SK-N-SH (cell line): ENCODE measurements around the gene DDX1. TPM values are rescaled to one million over a fixed set of nuclear protein-coding genes. Genes with fewer than 3 reads are reported as not detected.

ENCODE experiments used
- CTCF ChIA-PET: fragments of 300-600, 350-600 bp; formaldehyde crosslinking; extraction: SDS; loops from one replicate; lab custom pipeline; 2021; lab: Yijun Ruan, JAX
- POLR2A ChIA-PET: fragments of 350-600 bp; sonication (Branson Sonifier 250); formaldehyde crosslinking; extraction: SDS; loops from one replicate; lab custom pipeline; 2020; ENCODE audit warnings: antibody characterized with exemption, inconsistent platforms; lab: Yijun Ruan, JAX
- DNase-seq: peaks from one replicate; pipeline ENCODE4 v3.0.0; 2012
- H2AFZ ChIP-seq: fragments of 200-600 bp; sonication (generic); 2 replicates; pipeline ENCODE4 v1.8.1; 2016; ENCODE audit warnings: antibody characterized with exemption, mild to moderate bottlenecking, low read depth
- H3F3A ChIP-seq: fragments of 200-600 bp; sonication (generic); replicated peaks from 2 replicates; pipeline ENCODE3; 2016; ENCODE audit warnings: antibody characterized with exemption, mild to moderate bottlenecking; ENCODE audit not compliant: insufficient read depth
- H3K27ac ChIP-seq, 2 experiments: fragments of 200-500 bp in 1 of 2; fragments of 200-600 bp in 1 of 2; sonication (Bioruptor generic) in 1 of 2; sonication (generic), shearing (Covaris generic) in 1 of 2; 2 replicates each; pipeline versions ENCODE4 v1.5.1 to v1.6.1; 2014 to 2016; ENCODE audit warnings: low read depth in 2 of 2, inconsistent platforms in 1 of 2, low read length in 1 of 2, mild to moderate bottlenecking in 1 of 2, mixed read lengths in 1 of 2
- H3K27me3 ChIP-seq: fragments of 200-600 bp; sonication (generic), shearing (Covaris generic); 2 replicates; pipeline ENCODE4 v1.6.1; 2016; ENCODE audit warnings: mixed run types; ENCODE audit not compliant: insufficient read depth
- H3K36me3 ChIP-seq, 2 experiments: fragments of 200-500 bp in 1 of 2; fragments of 200-600 bp in 1 of 2; sonication (Bioruptor generic) in 1 of 2; sonication (generic) in 1 of 2; replicated peaks in 1 of 2; 2 replicates each; pipeline versions ENCODE3 to v1.5.1; 2014 to 2016; ENCODE audit warnings: low read length in 1 of 2, mild to moderate bottlenecking in 1 of 2; ENCODE audit not compliant: insufficient read depth in 2 of 2, control insufficient read depth in 1 of 2
- H3K4me1 ChIP-seq, 2 experiments: fragments of 200-500 bp in 1 of 2; fragments of 200-600 bp in 1 of 2; sonication (Bioruptor generic) in 1 of 2; sonication (generic), shearing (Covaris generic) in 1 of 2; 2 replicates each; pipeline versions ENCODE4 v1.5.1 to v1.6.1; 2014 to 2016; ENCODE audit warnings: low read depth in 1 of 2, low read length in 1 of 2, mixed run types in 1 of 2; ENCODE audit not compliant: insufficient read depth in 2 of 2, control insufficient read depth in 1 of 2
- H3K4me2 ChIP-seq: fragments of 200-600 bp; sonication (generic), shearing (Covaris generic); 2 replicates; pipeline ENCODE4 v1.6.1; 2017; ENCODE audit warnings: mixed run types
- H3K4me3 ChIP-seq, 2 experiments: fragments of 200-500 bp in 1 of 2; fragments of 200-600 bp in 1 of 2; sonication (Bioruptor generic) in 1 of 2; sonication (generic), shearing (Covaris generic) in 1 of 2; 2 replicates each; pipeline versions ENCODE4 v1.5.1 to v1.8.1; 2014 to 2016; ENCODE audit warnings: low read depth in 2 of 2, inconsistent platforms in 1 of 2, low read length in 1 of 2, mild to moderate bottlenecking in 1 of 2, mixed read lengths in 1 of 2, moderate library complexity in 1 of 2
- H3K79me2 ChIP-seq: fragments of 200-600 bp; sonication (generic); 2 replicates; pipeline ENCODE4 v1.8.1; 2017; ENCODE audit warnings: mild to moderate bottlenecking; ENCODE audit not compliant: insufficient read depth
- H3K9ac ChIP-seq: fragments of 200-600 bp; sonication (generic); 2 replicates; pipeline ENCODE4 v1.6.1; 2017; ENCODE audit warnings: mixed run types
- H3K9me2 ChIP-seq: fragments of 200-600 bp; sonication (generic); 2 replicates; pipeline ENCODE4 v1.6.1; 2017; ENCODE audit warnings: mixed run types
- H3K9me3 ChIP-seq: fragments of 200-600 bp; sonication (generic); 2 replicates; pipeline ENCODE4 v1.6.1; 2017; ENCODE audit warnings: mixed run types, mild to moderate bottlenecking, moderate library complexity
- H4K20me1 ChIP-seq: fragments of 200-600 bp; sonication (generic); 2 replicates; pipeline ENCODE4 v1.6.1; 2017; ENCODE audit warnings: mild to moderate bottlenecking, mixed run types; ENCODE audit not compliant: insufficient read depth
- CTCF ChIP-seq: fragments of 200-600 bp; sonication (generic); IDR thresholded peaks from 2 replicates; pipeline ENCODE4 v1.6.1; 2017; ENCODE audit warnings: antibody characterized with exemption, mild to moderate bottlenecking, moderate library complexity
- ELF1 ChIP-seq: IDR thresholded peaks from 2 replicates; pipeline ENCODE4 v1.4.0; 2012
- EP300 ChIP-seq, 2 experiments: IDR thresholded peaks; 2 replicates each; pipeline versions ENCODE4 v1.4.0 to v1.6.1; 2012; ENCODE audit warnings: borderline replicate concordance in 1 of 2, low read depth in 1 of 2, low read length in 1 of 2
- EZH2phosphoT487 ChIP-seq: fragments of 200-600 bp; sonication (generic); IDR thresholded peaks from 2 replicates; pipeline ENCODE4 v1.6.1; 2017; ENCODE audit warnings: low read depth, mixed run types, mild to moderate bottlenecking, antibody characterized with exemption, moderate library complexity, borderline replicate concordance
- FOSL2 ChIP-seq: IDR thresholded peaks from 2 replicates; pipeline ENCODE4 v1.4.0; 2012; ENCODE audit warnings: low read depth, mild to moderate bottlenecking, moderate library complexity, borderline replicate concordance
- FOXJ3 ChIP-seq: sonication (generic); formaldehyde crosslinking; IDR thresholded peaks from 2 replicates; pipeline ENCODE4 v1.5.1; 2020; ENCODE audit warnings: mild to moderate bottlenecking, missing genetic modification reagents
- GABPA ChIP-seq: IDR thresholded peaks from 2 replicates; pipeline ENCODE4 v1.4.0; 2012; ENCODE audit warnings: low read depth, mild to moderate bottlenecking
- GATA2 ChIP-seq: sonication (generic); formaldehyde crosslinking; IDR thresholded peaks from 2 replicates; pipeline ENCODE4 v1.5.0; 2020; ENCODE audit warnings: mild to moderate bottlenecking, missing genetic modification reagents
- IRF3 ChIP-seq: fragments of 150-350 bp; IDR thresholded peaks from 2 replicates; pipeline ENCODE4 v1.6.1; 2016; ENCODE audit warnings: mild to moderate bottlenecking, low read depth, low read length
- JUND ChIP-seq: IDR thresholded peaks from 2 replicates; pipeline ENCODE4 v1.4.0; 2012
- MEF2A ChIP-seq: IDR thresholded peaks from 2 replicates; pipeline ENCODE4 v1.4.0; 2012; ENCODE audit warnings: low read depth, borderline replicate concordance
- NFIC ChIP-seq: IDR thresholded peaks from 2 replicates; pipeline ENCODE4 v1.4.0; 2012; ENCODE audit warnings: borderline replicate concordance
- PBX3 ChIP-seq: IDR thresholded peaks from 2 replicates; pipeline ENCODE4; 2012
- POLR2AphosphoS5 ChIP-seq: IDR thresholded peaks from 2 replicates; pipeline ENCODE4 v1.6.1; 2012; ENCODE audit warnings: low read depth, low read length
- RCOR1 ChIP-seq: fragments of 150-350 bp; IDR thresholded peaks from 2 replicates; pipeline ENCODE4 v1.6.1; 2017; ENCODE audit warnings: antibody characterized with exemption, low read length
- RXRA ChIP-seq: IDR thresholded peaks from 2 replicates; pipeline ENCODE4 v1.4.0; 2012; ENCODE audit warnings: low read depth, mild to moderate bottlenecking, borderline replicate concordance
- USF1 ChIP-seq: IDR thresholded peaks from 2 replicates; pipeline ENCODE4 v1.4.0; 2012; ENCODE audit warnings: low read depth, borderline replicate concordance
- YY1 ChIP-seq: IDR thresholded peaks from 2 replicates; pipeline ENCODE4 v1.4.0; 2012; ENCODE audit warnings: low read depth, mild to moderate bottlenecking
- WGBS: methylation state at CpG from one replicate; pipeline ENCODE4 v1.1.6; 2017; ENCODE audit warnings: low lambda C conversion rate; 5-methylcytosine and 5-hydroxymethylcytosine counted together
- polyA plus RNA-seq, 3 experiments: library from polyadenylated mRNA; depleted of rRNA; stranded (reverse); fragments of >200 nt; gene quantifications; 2 replicates each; pipeline ENCODE4 v1.2.3, GENCODE V29; 2012

The DDX1 gene
- polyA plus RNA-seq, 1 of the 3 experiments (the other 2 are of a cell fraction): 54.5 TPM

GRCh38 chr2:15596350-15596749, 4.7 kb downstream of the DDX1 start:
- Histone ChIP-seq H3K4me1 (peaks cover 8% of the 10 kb centered on the region in 2 experiments; a peak in 3 of 4 replicates), H3F3A (peaks cover 14% of the 10 kb centered on the region), H3K36me3 (peaks cover 64 to 69% of the 10 kb centered on the region in 2 experiments), H3K4me3 (no peak overlapping the region), H3K27me3 (no peaks in the 10 kb centered on the region), H3K9me2 (no peaks in the 10 kb centered on the region), H4K20me1 (peaks cover 27% of the 10 kb centered on the region), H2AFZ (no peak overlapping the region), H3K79me2 (peaks cover 48% of the 10 kb centered on the region), H3K9me3 (no peaks in the 10 kb centered on the region), H3K27ac (no peak overlapping the region), H3K4me2 (no peak overlapping the region), H3K9ac (no peak overlapping the region)
- 100% methylated on average over 2 of the region's 2 CpGs for WGBS
- CTCF ChIA-PET: interaction anchor here (1.0 kb wide), 1 partner anchor 8 kb away, joined by 3 read pairs; no protein-coding TSS in a partner anchor
- DNase-seq: no peak
- TF ChIP-seq IRF3: no peak
- TF ChIP-seq NFIC: no peak
- no peak for TF ChIP-seq RCOR1
- TF ChIP-seq RXRA: no peak
- TF ChIP-seq GABPA: no peak
- no peak for TF ChIP-seq MEF2A
- no peak for TF ChIP-seq CTCF
- TF ChIP-seq ELF1: no peak
- no peak for TF ChIP-seq EZH2phosphoT487
- no peak for TF ChIP-seq FOXJ3 (CRISPR knock-in tag)
- TF ChIP-seq POLR2AphosphoS5: no peak
- no peak for TF ChIP-seq YY1
- TF ChIP-seq FOSL2: no peak
- no peak for TF ChIP-seq USF1
- TF ChIP-seq JUND: no peak
- TF ChIP-seq GATA2 (CRISPR knock-in tag): no peak
- TF ChIP-seq PBX3: no peak
- no peak for TF ChIP-seq EP300 (IDR thresholded peaks at IDR 0.05; ENCODE audit: borderline replicate concordance in 1 of 2, low read depth in 1 of 2, low read length in 1 of 2)
- POLR2A ChIA-PET: no interaction called here
